Measurements from ENCODE around the gene TBC1D19.

DNA sequence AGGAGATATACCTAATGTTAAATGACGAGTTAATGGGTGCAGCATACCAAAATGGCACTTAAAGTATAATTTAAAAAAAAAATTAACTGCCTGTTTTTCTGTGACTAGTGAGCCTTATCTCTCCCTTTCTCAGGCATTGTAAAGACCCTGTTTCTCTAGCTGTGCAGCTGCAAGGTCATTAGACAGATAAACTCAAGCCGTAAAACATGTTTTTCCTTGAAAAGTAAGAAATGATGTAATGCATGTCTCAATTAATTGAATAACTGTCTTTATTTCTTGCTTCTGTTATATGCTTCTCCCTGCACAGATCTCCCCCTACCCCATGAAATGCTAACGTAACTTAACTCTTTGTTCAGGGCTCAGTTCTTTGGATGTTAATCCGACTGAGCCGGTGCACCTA lies 10.5 kb downstream of the TBC1D19 start:
- TF ChIP-seq, protein P1, sequence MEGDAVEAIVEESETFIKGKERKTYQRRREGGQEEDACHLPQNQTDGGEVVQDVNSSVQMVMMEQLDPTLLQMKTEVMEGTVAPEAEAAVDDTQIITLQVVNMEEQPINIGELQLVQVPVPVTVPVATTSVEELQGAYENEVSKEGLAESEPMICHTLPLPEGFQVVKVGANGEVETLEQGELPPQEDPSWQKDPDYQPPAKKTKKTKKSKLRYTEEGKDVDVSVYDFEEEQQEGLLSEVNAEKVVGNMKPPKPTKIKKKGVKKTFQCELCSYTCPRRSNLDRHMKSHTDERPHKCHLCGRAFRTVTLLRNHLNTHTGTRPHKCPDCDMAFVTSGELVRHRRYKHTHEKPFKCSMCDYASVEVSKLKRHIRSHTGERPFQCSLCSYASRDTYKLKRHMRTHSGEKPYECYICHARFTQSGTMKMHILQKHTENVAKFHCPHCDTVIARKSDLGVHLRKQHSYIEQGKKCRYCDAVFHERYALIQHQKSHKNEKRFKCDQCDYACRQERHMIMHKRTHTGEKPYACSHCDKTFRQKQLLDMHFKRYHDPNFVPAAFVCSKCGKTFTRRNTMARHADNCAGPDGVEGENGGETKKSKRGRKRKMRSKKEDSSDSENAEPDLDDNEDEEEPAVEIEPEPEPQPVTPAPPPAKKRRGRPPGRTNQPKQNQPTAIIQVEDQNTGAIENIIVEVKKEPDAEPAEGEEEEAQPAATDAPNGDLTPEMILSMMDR (conservative IDR thresholded peaks at IDR 0.05 in 1 of 2, IDR thresholded peaks at IDR 0.05 in 1 of 2; ENCODE audit: extremely low read depth in 1 of 2, insufficient read depth in 1 of 2, low read depth in 1 of 2, low read length in 2 of 2) = no peak
- no peak for TF ChIP-seq EZH2 (IDR thresholded peaks at IDR 0.05; ENCODE audit: borderline replicate concordance, low read length)
